IMR-90 (cell line): ENCODE measurements around the gene CELA2A.

Source experiments
- MAFK ChIP-seq: IDR thresholded peaks from 2 replicates; pipeline ENCODE4 v1.6.1; 2012; ENCODE audit warnings: low read depth, low read length, improper control_type of control experiment
- POLR2A ChIP-seq: IDR thresholded peaks from 2 replicates; pipeline ENCODE4 v1.6.1; 2012; ENCODE audit warnings: mild to moderate bottlenecking, low read depth, low read length
- TF ChIP-seq, protein P1 (sequence below): conservative IDR thresholded peaks from 2 replicates; pipeline ENCODE4 v1.5.1; 2012; ENCODE audit warnings: mild to moderate bottlenecking, low read depth, low read length, improper control_type of control experiment

GRCh38 chr1:15500184-15501178 lies 43.9 kb downstream of the CELA2A start:
- no peak for TF ChIP-seq POLR2A
- TF ChIP-seq MAFK: no peak
- TF ChIP-seq, protein P1, sequence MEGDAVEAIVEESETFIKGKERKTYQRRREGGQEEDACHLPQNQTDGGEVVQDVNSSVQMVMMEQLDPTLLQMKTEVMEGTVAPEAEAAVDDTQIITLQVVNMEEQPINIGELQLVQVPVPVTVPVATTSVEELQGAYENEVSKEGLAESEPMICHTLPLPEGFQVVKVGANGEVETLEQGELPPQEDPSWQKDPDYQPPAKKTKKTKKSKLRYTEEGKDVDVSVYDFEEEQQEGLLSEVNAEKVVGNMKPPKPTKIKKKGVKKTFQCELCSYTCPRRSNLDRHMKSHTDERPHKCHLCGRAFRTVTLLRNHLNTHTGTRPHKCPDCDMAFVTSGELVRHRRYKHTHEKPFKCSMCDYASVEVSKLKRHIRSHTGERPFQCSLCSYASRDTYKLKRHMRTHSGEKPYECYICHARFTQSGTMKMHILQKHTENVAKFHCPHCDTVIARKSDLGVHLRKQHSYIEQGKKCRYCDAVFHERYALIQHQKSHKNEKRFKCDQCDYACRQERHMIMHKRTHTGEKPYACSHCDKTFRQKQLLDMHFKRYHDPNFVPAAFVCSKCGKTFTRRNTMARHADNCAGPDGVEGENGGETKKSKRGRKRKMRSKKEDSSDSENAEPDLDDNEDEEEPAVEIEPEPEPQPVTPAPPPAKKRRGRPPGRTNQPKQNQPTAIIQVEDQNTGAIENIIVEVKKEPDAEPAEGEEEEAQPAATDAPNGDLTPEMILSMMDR: no peak
